Stimulated activated CD4-positive, alpha-beta T cell treated with anti-CD3 and anti-CD28 coated beads, Interleukin-2, amount 100 ng/mL, for 4 hours (primary cell): Measurements from ENCODE around the gene GLDC.
"Not testable (repeated sequence)": the region's sequence is repeated elsewhere in the genome, so short reads cannot be mapped to it uniquely, and the experiment has no call there.

ENCODE experiments used
- DNase-seq: peaks from one replicate; pipeline ENCODE4 v3.0.0-alpha.2; 2020; ENCODE audit warnings: low read depth

The GLDC gene

GRCh38 chr9:6645355-6646292, at the start of gene GLDC:
TSS of gene GLDC (minus strand) at chr9:6645729. CDS start at chr9:6645499, 230 bp downstream.
- peak; percentile 30 for DNase-seq

GRCh38 chr9:6692881-6693361, 47.4 kb upstream of the GLDC start:
- no peak for DNase-seq

GRCh38 chr9:6692433-6692832, 46.9 kb upstream of the GLDC start:
- no peak for DNase-seq

DNA sequence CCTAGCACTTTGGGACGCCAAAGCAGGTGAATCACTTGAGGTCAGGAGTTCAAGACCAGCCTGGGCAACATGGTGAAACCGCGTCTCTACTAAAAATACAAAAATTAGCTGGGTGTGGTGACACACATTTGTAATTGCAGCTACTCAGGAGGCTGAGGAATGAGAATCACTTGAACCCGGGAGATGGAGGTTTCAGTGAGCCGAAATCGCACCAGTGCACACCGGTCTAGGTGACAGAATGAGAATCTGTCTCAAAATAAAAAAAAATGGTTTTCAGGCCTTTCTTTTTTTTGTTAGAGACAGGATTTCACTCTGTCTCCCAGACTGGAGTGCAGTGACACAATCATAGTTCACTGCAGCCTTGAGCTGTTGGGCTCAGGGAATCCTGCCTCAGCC, 45.1 kb upstream of the GLDC start:
- DNase-seq: not testable (repeated sequence)

DNA sequence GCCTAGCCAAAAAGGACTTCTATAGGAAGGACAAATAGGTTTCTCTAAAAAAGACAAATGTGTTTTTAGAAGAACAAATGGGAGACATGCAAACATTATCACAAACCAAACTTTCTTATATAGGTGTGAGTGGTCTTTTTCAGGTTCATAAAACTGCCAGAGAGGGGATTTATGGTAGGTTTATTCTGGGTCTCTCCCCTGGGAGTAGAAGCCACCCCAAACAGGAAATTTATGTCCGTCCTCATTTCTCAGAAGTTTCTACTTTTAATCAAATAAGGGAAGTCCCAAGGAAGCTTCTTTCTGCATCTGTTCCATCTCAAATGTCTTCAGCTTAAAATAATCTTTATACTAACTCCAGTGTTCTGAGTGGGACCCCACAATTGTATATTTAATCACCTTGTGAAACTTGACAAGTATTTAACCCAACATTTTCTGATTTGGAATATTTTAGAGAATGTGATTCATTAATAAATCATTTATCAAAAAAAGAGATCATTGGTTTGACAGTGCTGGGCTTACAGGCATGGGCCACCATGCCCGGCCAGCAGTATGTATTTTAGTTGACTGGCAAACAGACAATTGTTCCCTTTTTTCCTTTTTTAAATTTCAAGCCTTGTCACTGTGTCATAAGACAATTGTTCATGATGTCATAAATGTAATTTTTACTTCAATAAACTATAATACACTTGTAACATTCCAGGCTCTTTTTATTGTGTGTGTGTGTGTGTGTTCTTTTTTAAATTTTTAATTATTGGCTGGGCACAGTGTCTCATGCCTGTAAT, 44.6 kb upstream of the GLDC start:
- DNase-seq: no peak

- no peak for DNase-seq
Measured at GRCh38 chr9:6687180-6687579, 41.7 kb upstream of the GLDC start.

GRCh38 chr9:6686396-6686795, 40.9 kb upstream of the GLDC start:
- DNase-seq: no peak

GRCh38 chr9:6681957-6682501, 36.5 kb upstream of the GLDC start:
- no peak for DNase-seq

DNA sequence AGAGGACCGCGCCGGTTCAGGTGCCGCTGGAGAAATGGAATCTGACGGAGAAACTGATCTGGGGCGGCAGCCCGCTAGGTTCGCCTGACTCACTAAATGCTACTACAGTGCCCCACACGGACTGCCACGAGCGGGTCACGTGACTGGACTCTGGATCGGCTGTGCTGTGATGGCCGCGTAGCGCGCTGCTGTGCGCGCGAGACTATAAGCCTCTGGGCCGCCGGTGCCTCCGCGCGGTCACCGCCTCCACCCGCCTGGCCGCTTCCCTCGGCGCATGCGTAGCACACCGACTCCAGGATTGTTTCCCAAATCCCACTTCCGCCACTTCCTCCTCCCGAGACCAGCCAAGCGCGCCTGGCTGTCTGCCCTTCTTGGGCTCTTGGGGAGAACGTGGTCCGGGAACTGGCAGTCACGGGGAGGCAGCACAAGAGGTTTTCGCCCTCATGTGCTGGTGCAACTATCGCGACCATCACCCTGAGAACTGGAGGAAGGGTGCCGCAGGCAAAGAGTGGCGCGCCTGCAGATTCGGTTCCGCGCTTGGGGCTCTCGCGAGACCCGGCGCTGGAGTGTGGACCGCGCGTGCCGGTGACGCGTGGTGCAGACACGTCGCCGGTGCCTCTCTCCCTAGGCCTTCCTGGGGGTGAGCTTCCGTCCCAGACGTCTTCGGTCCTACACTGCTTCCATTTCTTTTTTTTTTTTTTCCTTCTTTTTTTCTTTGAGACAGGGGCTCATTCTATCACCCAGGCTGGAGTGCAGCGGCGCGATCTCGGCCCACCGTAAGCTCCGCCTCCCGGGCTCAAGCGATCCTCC, 35.8 kb upstream of the GLDC start:
- DNase-seq: peak; percentile 91

DNA sequence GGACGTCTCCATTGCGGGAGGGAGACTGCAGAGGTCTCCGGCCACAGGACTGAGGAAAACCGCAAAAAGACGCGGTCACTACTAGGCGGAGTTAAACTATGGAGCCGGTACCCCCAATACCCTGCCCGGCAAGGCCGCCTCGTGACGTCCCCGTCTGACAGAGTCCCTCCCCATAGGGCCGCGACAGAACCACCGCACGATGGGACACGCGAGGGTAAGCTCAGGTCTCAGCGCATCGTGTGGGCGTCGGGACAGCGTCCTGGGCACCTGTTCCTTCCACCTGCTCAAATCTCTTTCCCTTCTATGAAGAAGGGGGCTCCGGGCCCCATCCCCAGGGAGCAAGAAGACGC, 35.2 kb upstream of the GLDC start:
- DNase-seq: peak; percentile 54

- no peak for DNase-seq
Measured at GRCh38 chr9:6677803-6678202, 32.3 kb upstream of the GLDC start.

GRCh38 chr9:6676254-6676921, 30.9 kb upstream of the GLDC start:
- DNase-seq: no peak

DNA sequence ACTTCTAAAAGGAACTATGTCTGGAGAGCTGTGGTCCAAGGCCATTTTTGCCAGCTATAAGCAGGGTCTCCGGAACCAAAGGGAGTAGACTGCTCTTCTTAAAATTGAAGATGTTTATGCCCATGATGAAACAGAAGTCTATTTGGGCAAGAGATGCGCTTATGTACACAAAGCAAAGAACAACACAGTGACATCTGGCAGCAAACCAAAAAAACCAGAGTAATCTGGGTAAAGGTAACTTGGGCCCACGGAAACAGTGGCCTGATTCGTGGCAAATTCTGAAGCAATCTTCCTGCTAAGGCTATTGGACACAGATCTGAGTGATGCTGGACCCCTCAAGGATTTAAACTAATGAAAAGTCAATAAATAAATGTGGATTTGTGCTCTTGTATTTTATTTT, 29.7 kb upstream of the GLDC start:
- no peak for DNase-seq

- DNase-seq: no peak
Measured at GRCh38 chr9:6673326-6674025, 27.9 kb upstream of the GLDC start.

- DNase-seq: no peak
Measured at GRCh38 chr9:6672118-6672517, 26.6 kb upstream of the GLDC start.

DNA sequence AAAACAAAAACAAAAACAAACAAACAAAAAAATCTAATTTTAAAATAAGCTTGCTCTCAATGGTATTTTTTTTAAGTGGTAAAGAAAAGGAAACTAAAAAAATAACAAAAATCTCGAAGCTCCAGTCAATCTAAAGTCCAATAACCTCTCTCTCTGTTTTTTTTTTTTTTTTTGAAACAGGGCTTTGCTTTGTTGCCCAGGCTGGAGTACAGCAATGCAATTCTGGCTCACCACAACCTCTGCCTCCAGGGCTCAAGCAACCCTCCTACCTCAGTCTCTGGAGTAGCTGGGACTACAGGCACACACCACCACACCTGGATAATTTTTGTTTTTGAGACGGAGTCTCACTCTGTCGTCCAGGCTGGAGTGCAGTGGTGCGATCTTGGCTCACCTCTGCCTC, 25.9 kb upstream of the GLDC start:
- DNase-seq: no peak

DNA sequence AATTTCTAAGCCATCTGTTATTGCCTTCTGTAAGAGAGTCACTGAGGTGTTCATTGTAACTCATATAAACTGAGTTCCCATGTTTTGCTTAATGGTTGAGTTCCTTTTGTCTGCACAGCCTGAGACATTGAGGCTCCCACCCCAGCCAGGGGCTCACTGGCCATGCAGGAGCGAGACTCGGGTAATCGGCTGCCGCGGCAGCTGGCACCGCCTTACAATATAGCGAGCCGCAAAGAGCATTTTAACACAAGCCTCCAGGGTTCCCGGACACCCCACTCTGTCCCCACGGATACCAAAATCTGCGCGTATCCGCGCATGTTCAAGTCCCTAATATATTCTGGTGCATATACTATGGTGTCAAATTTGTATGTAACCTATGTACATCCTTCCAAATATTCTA, 24.4 kb upstream of the GLDC start:
- DNase-seq: no peak

DNA sequence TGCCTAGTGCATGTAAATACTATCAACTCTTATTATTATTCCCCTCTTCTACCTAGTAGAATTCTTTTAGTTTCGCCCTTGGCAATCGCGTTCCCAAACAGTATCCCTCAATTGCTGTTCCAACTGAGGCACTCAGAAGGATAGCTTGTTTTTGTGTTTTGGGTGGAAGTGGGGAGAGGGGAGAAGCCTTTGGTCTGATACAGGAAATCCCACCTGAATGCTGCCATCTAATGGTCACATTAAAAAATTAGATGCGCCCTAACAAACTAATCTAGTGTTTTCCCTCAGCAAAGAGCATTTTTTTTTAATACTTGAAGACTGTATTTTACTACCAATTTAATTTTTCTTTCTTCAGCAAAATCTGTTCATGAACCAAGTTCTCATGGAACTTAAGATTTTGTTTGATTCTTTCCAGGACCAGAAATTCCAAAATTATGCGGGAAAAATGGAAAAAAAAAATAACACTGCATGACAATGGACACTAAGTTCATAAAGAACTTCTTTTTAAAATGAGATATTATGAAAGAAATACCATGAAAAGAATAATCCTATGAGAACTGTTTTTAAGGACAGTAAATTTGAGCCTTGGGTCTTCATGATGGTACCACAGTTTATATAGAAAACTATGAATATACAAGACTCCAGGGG, 22.2 kb upstream of the GLDC start:
- DNase-seq: no peak

GRCh38 chr9:6667080-6667479, 21.6 kb upstream of the GLDC start:
- DNase-seq: no peak

GRCh38 chr9:6665628-6666027, 20.1 kb upstream of the GLDC start:
- DNase-seq: no peak
